Measurements from ENCODE around the gene TTBK2. TPM values are rescaled to one million over a fixed set of nuclear protein-coding genes. Genes with fewer than 3 reads are reported as not detected.
"Not testable (repeated sequence)": the region's sequence is repeated elsewhere in the genome, so short reads cannot be mapped to it uniquely, and the experiment has no call there.

Gene TTBK2
- total RNA-seq = 15.2 and 16.0 TPM in 2 replicates

- intact Hi-C loops (cut with micrococcal nuclease) = loop anchor here (1.0 to 10.0 kb wide), 11 partner anchors 116 to 948 kb away; partner anchors contain the start of genes CDAN1, EHD4, GANC and HAUS2
Measured at GRCh38 chr15:42920519-42921341, at the start of gene TTBK2. TSS of gene TTBK2 (minus strand) at chr15:42920778. CDS start at chr15:42878617, 42,161 bp downstream.

- intact Hi-C loops (cut with micrococcal nuclease) = no loop called here
Measured at GRCh38 chr15:42964476-42964875, 43.9 kb upstream of the TTBK2 start.

- intact Hi-C loops (cut with micrococcal nuclease) = no loop called here
Measured at GRCh38 chr15:42955518-42955917, 34.9 kb upstream of the TTBK2 start.

GRCh38 chr15:42954291-42954690 lies 33.7 kb upstream of the TTBK2 start:
- intact Hi-C loops (cut with micrococcal nuclease) = no loop called here

GRCh38 chr15:42948898-42949297 lies 28.3 kb upstream of the TTBK2 start:
- intact Hi-C loops (cut with micrococcal nuclease) = not testable (repeated sequence)

GRCh38 chr15:42940527-42940926 lies 19.9 kb upstream of the TTBK2 start:
- intact Hi-C loops (cut with micrococcal nuclease) = no loop called here

GRCh38 chr15:42939841-42940240 lies 19.3 kb upstream of the TTBK2 start:
- intact Hi-C loops (cut with micrococcal nuclease) = no loop called here

- intact Hi-C loops (cut with micrococcal nuclease) = no loop called here
Measured at GRCh38 chr15:42937143-42937542, 16.6 kb upstream of the TTBK2 start.

GRCh38 chr15:42933886-42934667 lies 13.5 kb upstream of the TTBK2 start:
- intact Hi-C loops (cut with micrococcal nuclease) = no loop called here

- intact Hi-C loops (cut with micrococcal nuclease) = no loop called here
Measured at GRCh38 chr15:42932833-42933515, 12.4 kb upstream of the TTBK2 start.

GRCh38 chr15:42931702-42932486 lies 11.3 kb upstream of the TTBK2 start:
- intact Hi-C loops (cut with micrococcal nuclease) = no loop called here

GRCh38 chr15:42929306-42929848 lies 8.8 kb upstream of the TTBK2 start:
- intact Hi-C loops (cut with micrococcal nuclease) = loop anchor here (10.0 kb wide), 1 partner anchor 125 kb away; no protein-coding TSS in a partner anchor

- intact Hi-C loops (cut with micrococcal nuclease) = loop anchor here (1.0 to 10.0 kb wide), 11 partner anchors 117 to 949 kb away; partner anchors contain the start of genes CDAN1, EHD4, GANC and HAUS2
Measured at GRCh38 chr15:42921342-42921731, 759 bp upstream of the TTBK2 start.

GRCh38 chr15:42919799-42920518 lies 619 bp downstream of the TTBK2 start:
- intact Hi-C loops (cut with micrococcal nuclease) = loop anchor here (2.0 to 10.0 kb wide), 7 partner anchors 115 to 947 kb away; partner anchors contain the start of genes EHD4, HAUS2, LRRC57 and PDIA3

- intact Hi-C loops (cut with micrococcal nuclease) = no loop called here
Measured at GRCh38 chr15:42919308-42919707, 1.3 kb downstream of the TTBK2 start.

GRCh38 chr15:42918047-42918446 lies 2.5 kb downstream of the TTBK2 start:
- intact Hi-C loops (cut with micrococcal nuclease) = no loop called here

GRCh38 chr15:42915654-42916315 lies 4.8 kb downstream of the TTBK2 start:
- intact Hi-C loops (cut with micrococcal nuclease) = no loop called here

GRCh38 chr15:42914728-42915497 lies 5.7 kb downstream of the TTBK2 start:
- intact Hi-C loops (cut with micrococcal nuclease) = no loop called here
